ENCODE results near the gene DPP7.

Gene DPP7

DNA sequence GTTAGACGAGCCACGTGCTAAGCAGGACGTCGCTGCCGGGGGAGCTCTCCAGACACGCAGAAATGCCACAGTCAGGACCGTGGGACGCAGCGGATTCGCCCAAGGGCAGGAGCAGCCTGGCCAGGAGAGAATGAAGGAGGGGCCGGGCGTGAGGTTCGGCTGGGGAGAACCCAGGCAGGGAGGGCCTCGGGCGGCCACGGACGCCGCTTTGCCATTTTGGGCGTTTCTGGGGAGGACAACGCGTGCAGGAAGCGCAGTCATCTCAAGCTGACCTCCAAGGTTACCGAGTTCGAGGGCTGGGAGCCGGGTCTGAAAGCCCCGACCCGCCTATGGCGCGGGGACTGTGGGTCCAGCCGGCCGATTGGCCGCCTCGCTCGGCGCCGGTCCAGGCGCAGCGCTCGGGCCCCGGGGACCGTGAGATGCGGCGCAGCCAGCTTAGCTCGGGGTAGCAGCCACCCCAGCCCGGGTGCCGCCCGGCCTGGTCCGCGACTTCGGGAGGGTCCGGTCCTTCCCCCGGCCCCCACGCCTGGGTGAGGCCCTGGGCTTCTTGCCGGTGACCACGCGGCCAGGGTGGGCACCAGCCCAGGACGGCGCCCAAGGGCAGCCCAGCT lies 28.5 kb downstream of the DPP7 start:
- DNase-seq = no peak

DNA sequence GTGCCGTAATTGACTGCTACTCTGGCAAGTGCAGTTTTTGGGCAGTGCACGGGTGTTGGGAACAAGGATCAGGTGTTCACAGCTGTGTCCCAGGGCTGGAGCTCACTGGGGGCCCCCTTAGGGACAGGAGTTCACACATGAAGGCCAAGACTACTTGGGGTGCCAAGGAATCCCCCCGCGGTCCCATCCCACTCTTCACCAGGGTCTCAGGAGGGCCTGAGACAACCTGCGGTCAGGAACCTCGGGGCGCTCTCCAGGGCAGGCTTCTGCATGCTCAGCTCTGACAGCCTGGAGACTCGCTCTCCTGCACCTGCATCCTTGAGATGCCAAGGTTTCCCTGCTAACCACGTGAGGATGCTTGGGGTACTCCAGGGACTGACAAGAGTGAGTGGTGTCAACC lies 30.0 kb downstream of the DPP7 start:
- DNase-seq = no peak

DNA sequence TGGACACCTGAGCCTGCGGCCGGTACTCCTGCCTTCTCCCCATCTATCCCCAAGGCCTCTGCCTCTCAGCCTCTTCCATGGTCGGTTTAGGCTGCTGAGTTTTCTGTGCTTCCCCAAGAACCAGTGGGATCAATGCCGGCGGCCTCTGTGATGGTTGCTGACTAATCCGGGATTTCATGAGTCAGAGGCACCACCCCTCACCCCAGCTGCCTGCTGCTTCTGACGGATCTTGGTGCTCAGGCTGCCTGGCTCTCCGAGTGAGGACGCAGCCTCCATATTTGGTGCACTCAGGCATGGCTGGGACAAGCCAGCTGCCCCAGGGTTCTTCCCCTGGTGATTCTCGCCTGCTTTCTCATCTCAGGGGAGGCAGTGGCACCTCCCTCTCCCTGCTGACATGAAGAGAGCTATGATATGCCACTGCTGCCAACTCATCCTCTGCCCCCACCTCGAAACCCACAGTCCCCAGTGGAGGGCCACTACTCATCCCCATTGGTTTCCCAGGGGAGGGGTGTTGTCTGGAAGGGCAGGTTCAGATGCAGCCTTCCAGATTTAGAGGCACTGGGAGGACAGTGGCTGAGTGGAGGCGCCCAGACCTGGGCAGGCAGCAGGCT lies 31.0 kb downstream of the DPP7 start:
- no peak for DNase-seq

DNA sequence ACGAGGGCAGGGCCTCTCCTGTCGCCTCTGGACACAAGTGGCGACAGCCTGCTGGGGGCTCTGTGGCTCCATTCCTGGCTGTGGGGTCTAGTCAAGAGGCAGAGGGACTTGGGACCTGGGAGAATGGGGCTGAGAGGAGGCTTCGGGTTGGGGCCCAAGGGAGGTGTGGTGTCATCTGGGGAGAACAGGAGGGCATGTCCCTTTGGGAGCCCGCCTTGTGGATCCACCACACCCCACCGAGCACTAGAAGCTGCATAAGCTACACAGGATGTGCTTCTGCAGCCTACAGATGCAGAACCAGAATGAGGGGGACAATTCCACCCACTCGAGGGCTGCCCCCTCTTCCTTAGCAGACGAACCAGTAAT lies 31.6 kb downstream of the DPP7 start:
- DNase-seq = no peak

DNA sequence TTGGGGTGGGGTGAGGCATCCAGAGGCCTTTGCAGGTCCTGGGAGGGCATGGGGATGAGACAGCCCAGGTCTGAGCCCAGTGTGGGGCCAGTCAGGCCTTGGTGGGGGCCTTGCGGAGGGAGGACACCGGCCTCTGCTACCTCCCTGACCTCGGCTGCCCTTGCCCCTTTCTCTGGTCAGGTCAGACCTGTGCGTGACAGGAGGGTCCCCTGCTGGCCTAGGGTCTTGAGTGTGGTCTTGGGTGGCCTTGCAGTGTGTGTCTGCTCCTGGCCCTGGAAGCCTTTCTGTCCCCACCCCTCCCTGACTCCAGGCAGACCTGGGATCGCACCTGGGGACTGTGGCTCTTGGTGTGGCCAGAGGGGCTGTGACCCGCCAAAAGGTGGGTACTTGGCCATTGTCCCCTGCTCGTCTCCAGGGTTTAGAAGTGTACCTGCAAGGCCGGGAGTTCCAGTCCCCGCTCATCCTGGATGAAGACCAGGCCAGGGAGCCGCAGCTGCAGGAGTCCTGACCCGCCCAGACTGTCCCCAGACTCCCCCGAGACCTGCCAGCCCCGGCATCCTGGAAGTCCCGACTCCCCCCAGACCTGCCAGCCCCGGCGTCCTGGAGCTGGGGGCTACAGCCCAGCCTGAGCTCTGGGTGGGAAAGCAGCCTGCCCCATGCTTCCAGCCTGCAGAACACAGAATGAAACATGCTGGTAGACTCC lies 32.2 kb downstream of the DPP7 start:
- no peak for DNase-seq

DNA sequence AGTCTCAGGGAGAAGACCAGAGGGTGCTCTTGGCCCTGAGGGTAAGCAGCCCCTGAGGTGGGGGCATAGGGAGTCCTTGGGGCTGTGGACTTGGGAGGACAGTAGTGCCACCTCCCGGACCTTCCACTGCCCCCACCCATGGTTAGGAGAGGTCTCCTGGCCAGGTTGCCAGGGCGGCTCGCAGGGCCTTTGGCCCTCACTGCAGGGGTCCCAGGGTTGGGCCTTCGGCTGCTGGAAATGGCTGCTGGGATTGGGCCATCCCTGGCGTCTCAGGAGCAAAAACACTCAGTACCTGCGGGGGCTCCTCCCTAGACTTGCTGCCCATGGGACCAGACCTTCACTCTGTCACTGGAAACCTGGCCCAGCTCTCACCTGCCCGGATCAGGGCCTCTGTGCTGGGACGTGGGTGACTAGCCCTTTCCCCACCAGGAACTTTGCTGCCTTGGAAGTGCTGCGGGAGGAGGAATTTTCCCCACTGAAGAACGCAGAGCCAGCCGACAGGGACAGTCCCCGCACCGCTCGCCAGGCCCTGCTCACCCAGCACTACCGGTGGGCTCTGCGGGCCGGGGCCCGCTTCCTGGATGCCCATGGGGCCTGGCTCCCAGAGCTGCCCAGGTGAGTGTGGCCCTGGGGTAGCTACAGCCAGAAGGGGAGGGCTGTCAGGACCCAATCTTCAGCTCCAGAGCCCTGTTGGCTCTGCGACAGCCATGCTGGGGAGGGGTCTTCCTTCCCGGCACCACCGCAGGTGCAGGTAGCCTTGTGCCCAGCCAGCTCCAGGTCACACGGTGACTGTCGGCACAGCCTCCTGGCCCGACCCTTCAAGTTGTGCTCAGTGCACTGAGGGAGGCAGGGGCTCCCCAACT lies 34.0 kb downstream of the DPP7 start:
- DNase-seq = no peak

DNA sequence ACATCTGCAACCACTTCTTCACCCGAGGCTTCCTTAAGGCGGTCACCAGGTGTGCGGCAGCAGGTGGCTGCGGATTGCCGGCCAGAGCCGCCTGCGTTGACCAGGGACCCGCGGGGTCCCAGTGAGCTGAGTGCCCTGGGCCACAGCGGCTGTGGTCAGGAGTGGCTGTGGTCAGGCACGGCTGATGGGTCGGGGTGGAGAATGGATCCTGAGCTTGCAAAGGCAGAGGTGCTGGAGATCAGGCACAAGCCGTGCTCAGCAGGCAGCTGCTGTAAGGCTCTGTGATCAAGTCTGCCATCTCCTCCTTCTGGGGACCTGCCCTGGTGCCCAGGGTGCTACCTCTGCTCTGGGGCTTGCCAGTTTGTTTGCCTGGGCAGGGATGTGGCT lies 35.1 kb downstream of the DPP7 start:
- DNase-seq = no peak

DNA sequence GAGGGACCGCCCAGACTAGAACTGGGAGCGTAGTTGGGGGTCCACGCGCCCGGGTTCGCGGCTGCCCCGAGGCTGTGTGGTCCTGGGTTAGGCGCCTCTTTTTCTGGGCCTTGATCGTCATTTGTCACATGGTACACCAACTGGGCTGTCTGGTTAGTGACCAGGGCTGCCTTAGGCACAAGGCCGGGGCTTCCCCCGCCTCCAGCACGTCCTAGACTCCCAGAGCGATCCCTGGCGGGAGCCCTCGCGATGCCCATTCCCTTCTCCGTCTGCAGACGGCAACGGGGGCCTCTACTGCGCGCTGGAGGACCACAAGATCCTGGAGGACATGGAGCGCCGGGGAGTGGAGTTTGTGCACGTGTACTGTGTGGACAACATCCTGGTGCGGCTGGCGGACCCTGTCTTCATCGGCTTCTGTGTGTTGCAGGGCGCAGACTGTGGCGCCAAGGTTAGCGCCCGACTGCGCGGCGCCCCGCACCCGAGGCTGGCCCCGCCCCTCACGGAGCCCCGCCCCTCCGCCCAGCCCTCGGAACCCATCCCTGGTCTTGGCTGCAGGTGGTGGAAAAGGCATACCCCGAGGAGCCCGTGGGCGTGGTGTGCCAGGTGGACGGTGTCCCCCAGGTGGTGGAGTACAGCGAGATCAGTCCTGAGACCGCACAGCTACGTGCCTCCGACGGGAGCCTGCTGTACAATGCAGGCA lies 35.7 kb downstream of the DPP7 start:
- no peak for DNase-seq

DNA sequence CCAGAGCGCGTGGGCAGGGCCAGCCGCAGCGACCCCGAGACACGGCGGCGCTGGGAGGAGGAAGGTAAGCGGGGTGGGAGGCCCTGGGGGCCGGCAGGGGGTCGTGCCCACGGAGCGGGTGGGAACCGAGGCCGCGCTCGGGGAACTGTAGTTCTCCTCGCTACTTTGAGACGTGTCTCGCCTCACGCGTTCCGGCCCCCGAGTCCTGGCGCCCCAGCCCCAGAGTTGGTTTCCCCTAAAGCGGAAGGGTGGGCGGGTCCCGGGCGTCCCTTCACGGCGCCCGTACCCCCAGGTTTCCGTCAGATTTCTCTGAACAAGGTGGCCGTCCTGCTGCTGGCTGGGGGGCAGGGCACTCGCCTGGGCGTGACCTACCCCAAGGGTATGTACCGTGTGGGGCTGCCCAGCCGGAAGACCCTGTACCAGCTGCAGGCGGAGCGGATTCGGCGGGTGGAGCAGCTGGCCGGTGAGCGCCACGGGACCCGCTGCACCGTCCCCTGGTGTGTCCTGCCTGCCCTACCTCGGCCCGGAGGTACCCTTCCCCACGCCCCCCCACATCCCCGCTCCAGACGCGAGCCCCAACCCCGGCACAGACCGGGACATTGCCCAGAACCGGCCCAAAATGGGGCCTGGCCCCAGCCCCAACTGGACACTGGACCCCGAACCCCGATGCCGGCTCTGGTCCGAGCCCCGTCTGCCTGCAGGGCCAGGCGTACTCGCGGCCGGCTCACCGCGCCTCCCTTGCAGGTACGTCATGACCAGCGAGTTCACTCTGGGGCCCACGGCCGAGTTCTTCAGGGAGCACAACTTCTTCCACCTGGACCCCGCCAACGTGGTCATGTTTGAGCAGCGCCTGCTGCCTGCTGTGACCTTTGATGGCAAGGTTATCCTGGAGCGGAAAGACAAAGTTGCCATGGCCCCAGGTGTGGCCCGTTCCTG lies 36.5 kb downstream of the DPP7 start:
- no peak for DNase-seq

DNA sequence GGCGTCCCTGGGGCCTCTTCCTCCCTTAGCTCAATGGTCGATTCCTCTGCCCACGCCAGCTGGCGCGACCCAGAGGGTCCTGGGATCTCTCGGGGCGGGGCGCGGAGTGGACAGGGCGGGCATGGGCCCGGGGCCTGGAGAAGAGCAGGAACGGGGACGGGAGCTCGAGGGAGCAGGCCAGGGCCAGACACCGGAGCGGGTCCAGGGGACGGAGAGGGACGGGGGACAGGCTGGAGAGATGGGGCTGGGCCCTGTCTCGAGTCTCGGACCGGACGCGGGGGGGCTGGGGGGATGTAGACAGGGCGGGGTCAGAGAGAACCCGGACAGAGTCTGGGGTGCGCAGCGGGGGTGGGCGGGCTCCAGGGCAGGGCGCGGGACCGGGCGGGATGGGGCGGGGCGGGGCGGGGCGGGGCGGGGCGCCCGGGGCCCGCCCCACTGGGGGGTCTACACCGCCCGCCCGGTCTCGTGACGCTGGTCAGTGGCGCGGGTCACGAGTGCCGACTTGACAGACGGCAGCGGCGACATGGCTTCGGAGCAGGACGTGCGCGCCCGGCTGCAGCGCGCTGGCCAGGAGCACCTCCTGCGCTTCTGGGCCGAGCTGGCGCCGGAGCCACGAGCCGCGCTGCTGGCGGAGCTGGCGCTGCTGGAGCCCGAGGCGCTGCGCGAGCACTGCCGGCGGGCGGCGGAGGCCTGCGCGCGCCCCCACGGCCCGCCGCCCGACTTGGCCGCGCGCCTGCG lies 37.4 kb downstream of the DPP7 start, which contains the start of gene UAP1L1:
UAP1L1 (plus strand) TSS at position 508 of the 738 bp plus-strand sequence; CDS start at position 524, 16 bp downstream.
- no peak for DNase-seq

DNA sequence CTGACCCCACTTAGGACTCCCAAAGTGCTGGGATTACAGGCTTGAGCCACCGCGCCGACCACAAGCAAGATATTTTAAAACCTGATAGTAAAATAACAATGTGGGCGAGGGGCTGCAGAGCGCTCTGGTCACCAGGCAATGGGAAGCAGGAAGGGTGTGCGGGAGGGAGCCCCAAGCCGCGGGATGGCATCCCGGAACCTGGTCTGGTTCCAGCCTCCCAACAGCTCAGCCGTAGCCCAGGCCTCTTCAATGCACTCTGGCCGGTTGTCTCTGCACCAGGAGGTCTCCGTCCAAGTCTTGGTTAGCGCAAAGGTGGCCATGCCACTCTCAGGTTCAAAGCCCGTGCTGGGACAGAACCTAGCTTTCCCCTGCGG lies 37.9 kb downstream of the DPP7 start:
- no peak for DNase-seq

DNA sequence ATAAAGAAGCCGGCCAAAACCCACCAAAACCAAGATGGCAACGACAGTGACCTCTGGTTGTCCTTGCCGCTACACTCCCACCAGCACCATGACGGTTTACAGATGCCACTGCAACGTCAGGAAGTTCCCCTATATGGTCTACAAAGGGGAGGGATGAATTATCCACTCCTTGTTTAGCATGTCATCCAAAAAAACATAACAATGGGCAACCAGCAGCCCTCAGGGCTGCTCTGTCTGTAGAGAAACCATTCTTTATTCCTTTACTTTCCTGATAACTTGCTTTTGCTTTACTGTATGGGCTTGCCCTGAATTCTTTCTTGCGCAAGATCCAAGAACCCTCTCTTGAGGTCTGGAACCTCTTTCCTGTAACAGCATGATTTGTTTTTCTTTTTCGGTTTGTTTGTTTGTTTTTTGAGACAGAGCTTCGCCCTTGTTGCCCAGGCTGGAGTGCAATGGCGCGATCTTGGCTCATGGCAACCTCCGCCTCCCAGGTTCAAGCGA lies 39.2 kb downstream of the DPP7 start:
- no peak for DNase-seq

DNA sequence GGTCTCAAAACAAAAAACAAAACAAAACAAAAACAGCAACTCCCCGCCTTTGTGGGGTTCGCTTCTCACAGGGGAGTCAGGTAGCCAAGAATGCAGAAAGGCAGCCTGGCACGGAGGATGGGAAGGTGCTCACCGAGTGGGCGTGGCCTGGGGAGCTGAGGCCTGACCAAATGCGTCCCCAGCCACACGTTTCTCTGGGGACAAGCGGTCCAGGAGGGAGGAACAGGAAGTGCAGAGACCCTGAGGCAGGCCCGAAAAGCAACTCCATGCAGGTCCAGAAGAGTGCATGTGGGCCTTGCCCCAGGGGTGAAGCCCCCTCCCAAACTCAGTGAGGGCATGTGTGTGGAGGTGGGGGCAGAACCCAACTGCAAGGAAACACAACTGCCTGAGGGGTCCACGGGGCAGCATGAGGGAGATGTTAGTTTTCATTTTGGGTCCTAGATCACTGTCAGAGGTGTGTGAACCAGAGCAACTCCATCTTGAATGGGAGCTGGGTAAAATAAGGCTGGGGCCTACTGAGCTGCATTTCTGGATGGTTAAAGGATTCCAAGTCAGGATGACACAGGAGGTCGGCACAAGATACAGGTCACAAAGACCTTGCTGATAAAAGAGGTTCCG lies 39.8 kb downstream of the DPP7 start:
- DNase-seq = no peak

DNA sequence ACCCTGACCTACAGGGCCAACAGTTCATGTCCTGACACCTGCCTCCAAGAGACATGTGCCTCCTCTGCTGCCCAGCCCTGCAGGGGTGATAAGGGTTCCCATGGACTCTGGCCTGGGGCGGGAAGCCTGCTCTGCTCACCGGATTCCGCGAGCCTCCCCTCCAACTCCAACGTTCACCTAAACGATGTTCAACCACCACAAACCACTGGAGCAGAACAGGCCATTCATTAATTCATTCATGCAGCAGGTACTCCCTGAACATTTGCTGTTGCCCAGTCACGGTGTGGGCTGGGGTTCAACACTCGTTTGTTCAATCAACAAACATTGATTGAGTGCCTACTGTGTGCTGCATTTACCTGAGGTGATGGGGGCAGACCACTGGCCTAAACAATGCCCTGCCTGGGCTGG lies 40.5 kb downstream of the DPP7 start:
- DNase-seq = no peak

DNA sequence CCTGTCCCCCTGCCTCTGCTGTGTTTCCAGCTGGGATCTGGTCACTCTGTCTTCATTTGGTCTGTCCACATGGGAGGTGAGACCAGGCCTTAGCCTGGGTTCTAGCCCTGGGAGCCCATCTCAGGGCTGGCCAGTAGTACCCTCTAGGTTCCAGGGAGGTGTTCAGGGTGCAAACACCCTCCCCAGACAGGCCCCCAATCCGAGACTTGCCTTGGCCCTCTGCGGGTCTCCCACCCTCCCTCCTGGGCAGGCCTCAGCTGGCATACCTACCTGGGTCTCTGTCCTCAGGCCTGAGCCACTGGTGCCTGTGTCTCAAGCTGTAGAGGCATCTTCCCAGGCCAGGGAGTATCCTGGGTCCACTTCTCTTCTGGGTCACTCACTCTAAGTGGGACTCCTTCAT lies 43.3 kb downstream of the DPP7 start:
- DNase-seq = no peak

DNA sequence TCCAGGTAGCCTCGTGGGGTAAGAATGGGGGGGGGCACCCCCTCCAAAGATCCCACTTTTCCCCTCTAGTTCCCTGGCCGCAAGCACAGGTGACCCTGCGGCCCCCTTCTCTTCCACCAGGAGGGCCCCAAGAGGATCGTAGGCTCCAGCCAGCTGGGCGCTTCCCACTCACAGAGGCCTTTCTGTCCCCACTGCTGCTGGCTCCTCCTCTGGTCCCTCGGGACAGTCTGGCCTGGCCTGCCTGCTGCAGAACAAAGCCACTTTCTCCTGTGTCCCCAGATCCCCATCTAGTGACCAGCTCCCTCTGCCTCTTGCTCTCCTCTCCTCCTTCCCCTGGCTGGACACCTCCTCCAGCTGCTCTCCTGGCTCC lies 43.6 kb downstream of the DPP7 start:
- no peak for DNase-seq

DNA sequence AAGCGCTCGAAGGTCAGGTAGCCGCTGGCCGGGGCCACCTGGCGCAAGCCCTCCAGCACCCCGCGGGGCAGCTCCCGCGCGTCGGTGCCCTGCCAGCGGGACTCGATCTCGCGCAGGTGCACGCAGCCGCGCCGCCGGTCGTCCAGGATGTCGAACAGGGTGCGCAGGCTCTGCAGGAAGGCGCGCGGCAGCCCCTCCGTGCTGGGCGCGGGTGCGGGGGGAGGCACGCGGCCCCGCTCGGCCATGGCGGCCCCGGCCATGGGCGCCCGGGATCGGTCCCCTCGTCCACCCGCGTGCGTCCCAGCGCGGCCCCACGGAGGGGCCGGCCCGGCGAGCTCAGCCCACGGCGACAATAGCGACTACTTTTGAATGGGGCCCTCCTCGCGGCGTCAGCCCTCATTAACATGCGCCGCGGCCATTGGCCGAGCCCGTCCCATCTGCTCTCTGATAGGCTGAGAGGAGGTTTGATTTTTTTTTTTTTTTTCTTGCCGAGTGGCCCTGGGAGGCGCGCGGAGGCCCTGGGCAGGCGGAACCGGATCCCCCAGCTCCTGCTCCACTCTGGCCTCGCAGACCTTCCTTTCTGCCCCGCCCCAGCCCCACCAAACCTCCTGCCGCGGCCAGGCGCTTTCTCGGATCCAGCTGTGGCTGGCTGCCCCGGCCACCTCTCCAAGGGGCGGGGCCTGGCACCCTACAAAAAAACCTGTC lies 44.2 kb downstream of the DPP7 start, which contains the start of gene SAPCD2:
SAPCD2 (minus strand) TSS at position 357 of the 705 bp plus-strand sequence; CDS start at position 260, 97 bp downstream.
- no peak for DNase-seq

DNA sequence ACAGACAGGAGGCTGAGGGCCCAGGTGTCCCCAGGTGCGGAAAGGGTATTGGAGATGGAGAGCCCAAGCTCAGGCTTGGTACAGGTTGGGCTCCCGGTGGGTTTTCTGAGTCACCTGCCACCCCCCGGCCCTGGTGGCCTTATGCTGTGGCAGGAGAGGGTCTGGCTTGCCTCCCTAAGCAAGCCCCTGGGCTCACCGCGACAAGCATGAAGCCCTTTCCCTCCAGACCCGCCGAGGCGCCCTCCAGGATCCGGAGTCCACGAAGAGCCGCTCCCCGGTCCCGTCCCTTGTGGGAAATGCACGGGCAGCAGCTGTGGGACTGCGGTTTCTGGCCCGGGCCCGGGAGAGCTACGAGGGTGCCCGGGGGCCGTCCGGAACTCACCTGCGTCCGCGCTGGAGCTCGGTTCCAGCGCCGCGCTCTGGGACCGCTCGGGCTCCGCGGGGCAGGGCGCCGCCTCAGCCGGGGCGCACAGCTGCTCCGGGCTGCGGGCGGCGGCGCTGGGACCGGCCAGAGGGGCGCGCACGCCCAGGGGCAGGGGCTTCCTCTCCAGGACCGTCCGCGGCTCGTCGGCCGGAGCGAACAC lies 44.9 kb downstream of the DPP7 start:
- DNase-seq = no peak
